Tibial nerve (tissue), 3 donors: ENCODE measurements around the gene TP53I11.

Source experiments
- POLR2A ChIP-seq, 2 donors: fragments of 450-650 bp; IDR thresholded peaks; one replicate each; pipeline ENCODE4 v1.6.1; 2017; ENCODE audit warnings: antibody characterized with exemption in 2 of 2, mild to moderate bottlenecking in 2 of 2, moderate library complexity in 2 of 2
- TF ChIP-seq, protein P1 (sequence below), 5 experiments: fragments of 200-600 bp in 3 of 5; fragments of 450-650 bp in 2 of 5; sonication (generic) in 3 of 5; IDR thresholded peaks; one replicate each; pipeline ENCODE4 v1.5.1; 2016 to 2019; ENCODE audit warnings: antibody characterized with exemption in 5 of 5, mild to moderate bottlenecking in 3 of 5, moderate library complexity in 2 of 5

DNA sequence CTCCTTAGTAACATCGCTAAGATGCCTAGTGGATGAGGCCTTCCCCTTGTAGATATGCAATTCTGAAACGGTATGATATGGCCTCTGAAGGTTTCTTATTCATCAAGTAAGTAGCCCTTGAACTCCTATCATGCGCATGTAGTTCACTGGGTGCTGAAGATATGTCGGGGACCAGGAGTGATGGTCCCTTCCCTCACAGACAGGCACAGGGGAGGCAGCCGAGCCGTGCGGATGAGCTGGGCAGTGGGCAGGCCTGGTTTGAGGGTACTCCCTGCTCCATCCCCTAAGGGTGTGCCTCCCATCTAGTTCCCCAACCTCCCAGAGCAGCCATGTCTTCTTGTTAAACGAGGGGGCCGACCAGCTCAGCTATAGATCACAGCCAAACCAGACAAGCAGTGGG is 40.1 kb downstream of the TP53I11 start:
- TF ChIP-seq, protein P1, sequence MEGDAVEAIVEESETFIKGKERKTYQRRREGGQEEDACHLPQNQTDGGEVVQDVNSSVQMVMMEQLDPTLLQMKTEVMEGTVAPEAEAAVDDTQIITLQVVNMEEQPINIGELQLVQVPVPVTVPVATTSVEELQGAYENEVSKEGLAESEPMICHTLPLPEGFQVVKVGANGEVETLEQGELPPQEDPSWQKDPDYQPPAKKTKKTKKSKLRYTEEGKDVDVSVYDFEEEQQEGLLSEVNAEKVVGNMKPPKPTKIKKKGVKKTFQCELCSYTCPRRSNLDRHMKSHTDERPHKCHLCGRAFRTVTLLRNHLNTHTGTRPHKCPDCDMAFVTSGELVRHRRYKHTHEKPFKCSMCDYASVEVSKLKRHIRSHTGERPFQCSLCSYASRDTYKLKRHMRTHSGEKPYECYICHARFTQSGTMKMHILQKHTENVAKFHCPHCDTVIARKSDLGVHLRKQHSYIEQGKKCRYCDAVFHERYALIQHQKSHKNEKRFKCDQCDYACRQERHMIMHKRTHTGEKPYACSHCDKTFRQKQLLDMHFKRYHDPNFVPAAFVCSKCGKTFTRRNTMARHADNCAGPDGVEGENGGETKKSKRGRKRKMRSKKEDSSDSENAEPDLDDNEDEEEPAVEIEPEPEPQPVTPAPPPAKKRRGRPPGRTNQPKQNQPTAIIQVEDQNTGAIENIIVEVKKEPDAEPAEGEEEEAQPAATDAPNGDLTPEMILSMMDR (IDR thresholded peaks at IDR 0.05) = no peak
- no peak for TF ChIP-seq POLR2A (IDR thresholded peaks at IDR 0.05)
